Nephron progenitor cell (in vitro differentiated cells): ENCODE measurements around the gene RASD1.

Experiments
- DNase-seq: peaks from one replicate; pipeline ENCODE4 v3.0.0; 2021
- H3K27ac Mint-ChIP-seq: 2 replicates; pipeline ENCODE4 v1.8.0; 2021; ENCODE audit warnings: mild to moderate bottlenecking, moderate library complexity, mixed read lengths
- H3K27me3 Mint-ChIP-seq: 2 replicates; pipeline ENCODE4 v1.8.0; 2021; ENCODE audit warnings: mild to moderate bottlenecking, low read depth, mixed read lengths; ENCODE audit not compliant: poor library complexity
- H3K36me3 Mint-ChIP-seq: 2 replicates; pipeline ENCODE4 v1.8.0; 2021; ENCODE audit warnings: low read depth, mixed read lengths
- H3K4me1 Mint-ChIP-seq: 2 replicates; pipeline ENCODE4 v1.8.0; 2021; ENCODE audit warnings: mixed read lengths
- H3K4me3 Mint-ChIP-seq: 2 replicates; pipeline ENCODE4 v1.8.0; 2021; ENCODE audit warnings: mild to moderate bottlenecking, moderate library complexity, mixed read lengths
- H3K9me3 Mint-ChIP-seq: 2 replicates; pipeline ENCODE4 v1.8.0; 2021; ENCODE audit warnings: mild to moderate bottlenecking, moderate library complexity, mixed read lengths
- CTCF ChIP-seq: fragments of 200-600 bp; sonication (generic); IDR thresholded peaks from 2 replicates; pipeline ENCODE4 v1.5.0; 2021; ENCODE audit warnings: antibody characterized with exemption

The RASD1 gene

GRCh38 chr17:17540935-17541639 lies 44.9 kb upstream of the RASD1 start:
- no peak for DNase-seq
- TF ChIP-seq CTCF = no peak
- no peak overlapping the region for H3K4me3 Mint-ChIP-seq
- H3K4me1 Mint-ChIP-seq = peaks cover 36% of the 10 kb centered on the region
- H3K36me3 Mint-ChIP-seq = peaks cover 4% of the 10 kb centered on the region
- no peaks in the 10 kb centered on the region for H3K27me3 Mint-ChIP-seq
- H3K27ac Mint-ChIP-seq = no peak overlapping the region
- no peaks in the 10 kb centered on the region for H3K9me3 Mint-ChIP-seq

- Mint-ChIP-seq H3K36me3 (peaks cover 4% of the 10 kb centered on the region), H3K9me3 (no peaks in the 10 kb centered on the region)
- TF ChIP-seq CTCF = no peak
Observed at GRCh38 chr17:17540278-17540906, 44.2 kb upstream of the RASD1 start.

GRCh38 chr17:17539591-17539990 lies 43.4 kb upstream of the RASD1 start:
- Mint-ChIP-seq H3K4me1 (peaks cover 36% of the 10 kb centered on the region), H3K4me3 (no peak overlapping the region), H3K27ac (no peak overlapping the region), H3K36me3 (peaks cover 4% of the 10 kb centered on the region), H3K9me3 (no peaks in the 10 kb centered on the region), H3K27me3 (no peaks in the 10 kb centered on the region)
- no peak for DNase-seq
- TF ChIP-seq CTCF = no peak

More at GRCh38 chr17:17540278-17540906, 44.2 kb upstream of the RASD1 start:
- Mint-ChIP-seq H3K4me3 (no peak overlapping the region), H3K27me3 (no peaks in the 10 kb centered on the region), H3K27ac (no peak overlapping the region), H3K4me1 (peaks cover 36% of the 10 kb centered on the region)
- peak; percentile 45 for DNase-seq

- Mint-ChIP-seq H3K4me1 (peaks cover 33% of the 10 kb centered on the region), H3K27ac (no peak overlapping the region), H3K27me3 (no peaks in the 10 kb centered on the region), H3K9me3 (no peaks in the 10 kb centered on the region), H3K36me3 (peaks cover 1% of the 10 kb centered on the region), H3K4me3 (no peak overlapping the region)
- DNase-seq = no peak
- no peak for TF ChIP-seq CTCF
Observed at GRCh38 chr17:17538417-17539391, 42.5 kb upstream of the RASD1 start.

GRCh38 chr17:17537311-17538099 lies 41.3 kb upstream of the RASD1 start:
- no peak for DNase-seq
- H3K4me3 Mint-ChIP-seq = no peak overlapping the region
- peaks cover 31% of the 10 kb centered on the region for H3K4me1 Mint-ChIP-seq
- H3K9me3 Mint-ChIP-seq = no peaks in the 10 kb centered on the region
- TF ChIP-seq CTCF = no peak
- no peaks in the 10 kb centered on the region for H3K27me3 Mint-ChIP-seq
- no peak overlapping the region for H3K27ac Mint-ChIP-seq
- H3K36me3 Mint-ChIP-seq = no peaks in the 10 kb centered on the region
